Pancreas (tissue), 10 donors: ENCODE results near the gene PES1. TPM values are rescaled to one million over a fixed set of nuclear protein-coding genes. Genes with fewer than 3 reads are reported as not detected.

Source experiments
- ATAC-seq, 4 donors: fragments of 200-7000 bp; cut with Tn5 transposase; one replicate each; pipeline versions ENCODE4 v1.8.0 to v1.9.1; 2020; ENCODE audit warnings: mild to moderate bottlenecking in 4 of 4, moderate library complexity in 4 of 4
- DNase-seq, 6 donors: peaks; one replicate each; pipeline ENCODE4 v3.0.0-alpha.2; 2020
- FAIRE-seq: peaks from 2 replicates; lab custom pipeline; 2012; peaks lifted over from hg19 to GRCh38; lab: Jason Lieb, UNC
- H3K27ac ChIP-seq, 4 donors: fragments of 200-600 bp; sonication (generic); 1 replicate in 3 of 4; 2 replicates in 1 of 4; pipeline versions ENCODE4 v1.5.0 to v1.8.0; 2020
- H3K27me3 ChIP-seq, 4 donors: fragments of 200-600 bp; one replicate each; pipeline ENCODE4 v1.8.0; 2021
- H3K36me3 ChIP-seq, 3 donors: fragments of 200-600 bp; sonication (generic) in 1 of 3; one replicate each; pipeline versions ENCODE4 v1.5.0 to v1.8.0; 2020 to 2021
- H3K4me1 ChIP-seq, 3 donors: fragments of 200-600 bp; one replicate each; pipeline ENCODE4 v1.8.0; 2021
- H3K4me3 ChIP-seq, 4 donors: fragments of 200-600 bp; sonication (generic) in 2 of 4; one replicate each; pipeline versions ENCODE4 v1.5.0 to v1.8.0; 2020 to 2021
- H3K9me3 ChIP-seq, 4 donors: fragments of 200-600 bp; one replicate each; pipeline ENCODE4 v1.8.0; 2021
- CTCF ChIP-seq, 4 donors: fragments of 200-600 bp; sonication (generic) in 3 of 4; IDR thresholded peaks; one replicate each; pipeline versions ENCODE4 v1.5.0 to v1.8.0; 2021; ENCODE audit warnings: antibody characterized with exemption in 4 of 4
- WGBS, 2 donors: extraction: QIAGEN DNeasy Blood & Tissue Kit; methylation state at CpG; one replicate each; pipeline ENCODE4 v1.1.7; 2013; 5-methylcytosine and 5-hydroxymethylcytosine counted together
- intact Hi-C, 3 donors: fragments of 100-400 bp; cut with DNase I; formaldehyde crosslinking; loops; one replicate each; pipeline versions ENCODE4 v1.11.1 to v1.14.2; 2022
- polyA plus RNA-seq, 2 donors: library from polyadenylated mRNA; stranded (reverse); fragments of 200-250 nt; gene quantifications; one replicate each; pipeline ENCODE4 v1.2.3, GENCODE V29; 2013
- total RNA-seq, 6 donors: library from RNA; stranded (reverse); fragmentation: NEBNext Ultra II Directional in 4 of 6; extraction: Animal tissue kit (Norgen Biotek cat#: 25700) in 4 of 6; gene quantifications; one replicate each; pipeline versions ENCODE4 v1.2.1 to v1.2.4, GENCODE V29; 2021 to 2023
- donor health status: healthy with polysubstance abuse.
- donor health status: DM: no; HTN: no; CAD: no; lungs with moderate emphysema.
- donor health status: DM: no; HTN: no; CAD: no.
- donor health status: control.
- donor health status: control.
- donor health status: Bipolar disorder and iron deficiency.
- donor health status: DM: yes; HTN: yes; CAD: no.
- donor health status: DM: no; HTN: no; CAD: no.
- donor health status: DM: no; HTN: no; CAD: no.
- donor health status: DM: yes; HTN: yes; CAD: no.

The PES1 gene
- total and polyA plus RNA-seq, 8 donors: 33.8 to 66.9 (median 44.8) TPM

- ATAC-seq: peak in 2 of 4 donors; percentile 14 to 48
- intact Hi-C loops: no loop called here
Measured at GRCh38 chr22:30615543-30615954, 23.8 kb upstream of the PES1 start.

GRCh38 chr22:30614879-30615278, 23.2 kb upstream of the PES1 start:
- Histone ChIP-seq H3K4me3 (no peak overlapping the region), H3K9me3 (no peaks in the 10 kb centered on the region), H3K4me1 (no peaks in the 10 kb centered on the region), H3K27ac (no peak overlapping the region), H3K27me3 (no peaks in the 10 kb centered on the region), H3K36me3 (no peaks in the 10 kb centered on the region)
- ATAC-seq (no peak), FAIRE-seq (no peak), DNase-seq (no peak)
- no peak for TF ChIP-seq CTCF (IDR thresholded peaks at IDR 0.05)
- intact Hi-C loops: no loop called here

More at GRCh38 chr22:30615543-30615954, 23.8 kb upstream of the PES1 start:
- no peaks in the 10 kb centered on the region for H3K27me3 ChIP-seq
- no peaks in the 10 kb centered on the region for H3K9me3 ChIP-seq
- no peak for DNase-seq
- H3K4me3 ChIP-seq: no peak overlapping the region
- no peak for FAIRE-seq
- H3K4me1 ChIP-seq: no peaks in the 10 kb centered on the region
- no peak overlapping the region for H3K27ac ChIP-seq
- 83 to 84% methylated on average over 7 of the region's 7 CpGs for WGBS, 2 donors
- TF ChIP-seq CTCF (IDR thresholded peaks at IDR 0.05): no peak
- no peaks in the 10 kb centered on the region for H3K36me3 ChIP-seq

GRCh38 chr22:30614268-30614667, 22.6 kb upstream of the PES1 start:
- no peaks in the 10 kb centered on the region for H3K27me3 ChIP-seq
- no peaks in the 10 kb centered on the region for H3K36me3 ChIP-seq
- intact Hi-C loops: no loop called here
- WGBS, 2 donors: 88 to 93% methylated on average over 7 of the region's 7 CpGs
- no peak overlapping the region for H3K4me3 ChIP-seq
- no peak for TF ChIP-seq CTCF (IDR thresholded peaks at IDR 0.05)
- FAIRE-seq: no peak
- no peaks in the 10 kb centered on the region for H3K9me3 ChIP-seq
- no peak overlapping the region for H3K27ac ChIP-seq
- no peak for ATAC-seq
- H3K4me1 ChIP-seq: no peaks in the 10 kb centered on the region
- DNase-seq: no peak

GRCh38 chr22:30612789-30613188, 21.1 kb upstream of the PES1 start:
- intact Hi-C loops: no loop called here
- H3K4me3 ChIP-seq: no peak overlapping the region
- H3K4me1 ChIP-seq: peaks cover 0 to 5% (median 0%) of the 10 kb centered on the region in 3 donors
- TF ChIP-seq CTCF (IDR thresholded peaks at IDR 0.05): no peak
- no peaks in the 10 kb centered on the region for H3K9me3 ChIP-seq
- 91% methylated on average over 8 of the region's 8 CpGs for WGBS, 2 donors
- H3K27me3 ChIP-seq: no peaks in the 10 kb centered on the region
- H3K36me3 ChIP-seq: no peaks in the 10 kb centered on the region
- FAIRE-seq (no peak), ATAC-seq (no peak), DNase-seq (no peak)
- H3K27ac ChIP-seq: no peak overlapping the region

- no peaks in the 10 kb centered on the region for H3K27me3 ChIP-seq
- no peaks in the 10 kb centered on the region for H3K36me3 ChIP-seq
- H3K4me1 ChIP-seq: peaks cover 0 to 10% (median 5%) of the 10 kb centered on the region in 3 donors
- TF ChIP-seq CTCF (IDR thresholded peaks at IDR 0.05): no peak
- FAIRE-seq: no peak
- no peaks in the 10 kb centered on the region for H3K9me3 ChIP-seq
- intact Hi-C loops: no loop called here
- ATAC-seq: no peak
- no peak for DNase-seq
- H3K27ac ChIP-seq: no peak overlapping the region
- 89 to 93% methylated on average over 3 of the region's 3 CpGs for WGBS, 2 donors
- H3K4me3 ChIP-seq: no peak overlapping the region
Measured at GRCh38 chr22:30611197-30611596, 19.5 kb upstream of the PES1 start.
